Aorta (tissue), 5 donors: ENCODE data around the gene MAN2A1. TPM values are rescaled to one million over a fixed set of nuclear protein-coding genes. Genes with fewer than 3 reads are reported as not detected.

Source experiments
- ATAC-seq: fragments of 200-7000 bp; cut with Tn5 transposase; one replicate; pipeline ENCODE4 v1.9.1; 2022; ENCODE audit warnings: moderate library complexity; ENCODE audit not compliant: low FRiP score
- DNase-seq, 2 donors: peaks; one replicate each; pipeline ENCODE4 v3.0.0-alpha.2; 2020
- H3K27ac ChIP-seq, 2 donors: one replicate each; pipeline ENCODE4 v1.5.1; 2013; ENCODE audit warnings: low read length in 2 of 2, mild to moderate bottlenecking in 2 of 2, moderate library complexity in 2 of 2, control low read depth in 1 of 2, inconsistent platforms in 1 of 2, low read depth in 1 of 2
- H3K27me3 ChIP-seq, 2 donors: one replicate each; pipeline ENCODE4 v1.6.1; 2013; ENCODE audit warnings: control low read depth in 1 of 2, low read length in 1 of 2, mild to moderate bottlenecking in 1 of 2, moderate library complexity in 1 of 2; ENCODE audit not compliant: insufficient read depth in 2 of 2, control insufficient read depth in 1 of 2
- H3K36me3 ChIP-seq, 2 donors: one replicate each; pipeline ENCODE4 v1.6.1; 2013; ENCODE audit warnings: control low read depth in 1 of 2, low read length in 1 of 2, mild to moderate bottlenecking in 1 of 2; ENCODE audit not compliant: insufficient read depth in 2 of 2, control insufficient read depth in 1 of 2
- H3K4me1 ChIP-seq, 2 donors: one replicate each; pipeline ENCODE4 v1.6.1; 2013; ENCODE audit warnings: low read length in 2 of 2, control low read depth in 1 of 2, mild to moderate bottlenecking in 1 of 2, moderate library complexity in 1 of 2; ENCODE audit not compliant: insufficient read depth in 2 of 2, control insufficient read depth in 1 of 2
- H3K4me3 ChIP-seq, 2 donors: one replicate each; pipeline ENCODE4 v1.5.1; 2013; ENCODE audit warnings: low read length in 2 of 2, control low read depth in 1 of 2, mild to moderate bottlenecking in 1 of 2
- H3K9me3 ChIP-seq: one replicate; pipeline ENCODE4 v1.6.1; 2013; ENCODE audit warnings: mild to moderate bottlenecking, low read length; ENCODE audit not compliant: control insufficient read depth
- WGBS, 2 donors: extraction: QIAGEN DNeasy Blood & Tissue Kit; methylation state at CpG; one replicate each; pipeline ENCODE4 v1.1.7; 2013; 5-methylcytosine and 5-hydroxymethylcytosine counted together
- intact Hi-C, 2 donors: fragments of 100-400 bp; cut with DNase I; formaldehyde crosslinking; loops; one replicate each; pipeline versions ENCODE4 v1.14.2 to v1.15.0; 2022
- polyA plus RNA-seq, 2 donors: library from polyadenylated mRNA; stranded (reverse); fragments of 200-250 nt; gene quantifications; one replicate each; pipeline ENCODE4 v1.2.3, GENCODE V29; 2013
- total RNA-seq, 2 donors: library from RNA; stranded (reverse); fragmentation: NEBNext Ultra II Directional; extraction: Animal tissue kit (Norgen Biotek cat#: 25700); gene quantifications; one replicate each; pipeline ENCODE4 v1.2.1, GENCODE V29; 2021
- donor health status: healthy with polysubstance abuse.
- donor health status: Bipolar disorder and iron deficiency.
- donor health status: DM: no; HTN: no; CAD: no.
- donor health status: DM: no; HTN: no; CAD: no.
- donor health status: DM: yes; HTN: yes; CAD: no.

Gene MAN2A1
- total and polyA plus RNA-seq, 4 donors = 14.5 to 69.7 (median 40.6) TPM

DNA sequence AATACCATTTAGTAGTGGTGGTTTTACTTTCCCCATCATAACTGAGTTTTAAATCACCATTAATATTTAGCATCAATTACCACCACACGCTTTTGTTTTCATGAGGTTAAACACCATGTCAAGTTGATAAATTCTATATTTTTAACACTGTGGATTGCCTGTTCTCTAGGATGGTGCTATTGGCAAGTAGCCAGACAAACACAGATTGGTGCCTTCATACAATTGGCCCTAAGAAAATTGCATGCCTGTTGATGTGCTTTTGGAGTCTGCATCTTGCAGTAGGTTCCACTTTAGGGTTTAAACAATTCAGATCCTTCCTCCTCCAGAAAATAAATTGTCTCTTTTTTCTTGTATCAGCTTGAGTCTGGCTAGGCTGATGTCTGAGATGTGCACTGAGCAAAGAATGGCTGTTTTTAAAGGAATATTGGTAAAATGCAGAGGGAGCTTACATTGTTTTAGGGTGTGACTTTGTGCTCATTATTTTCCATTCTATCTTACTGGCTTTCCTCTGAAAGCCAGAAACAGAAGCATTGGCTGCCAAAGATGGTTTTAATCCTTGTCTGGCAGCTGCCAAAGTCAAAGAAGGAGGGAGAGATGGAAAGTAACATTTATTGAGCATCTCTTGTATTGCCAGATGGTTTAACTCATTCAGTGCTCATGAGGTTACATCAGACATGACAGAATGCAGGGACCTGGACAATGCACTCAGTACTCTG, 19.6 kb upstream of the MAN2A1 start:
- Histone ChIP-seq H3K9me3 (no peaks in the 10 kb centered on the region), H3K27ac (no peak overlapping the region), H3K27me3 (no peaks in the 10 kb centered on the region), H3K4me1 (no peaks in the 10 kb centered on the region), H3K36me3 (no peaks in the 10 kb centered on the region), H3K4me3 (no peak overlapping the region)
- no peak for ATAC-seq
- DNase-seq = no peak
- 70 to 86% methylated on average over 1 of the region's 1 CpG for WGBS, 2 donors
- intact Hi-C loops = no loop called here

DNA sequence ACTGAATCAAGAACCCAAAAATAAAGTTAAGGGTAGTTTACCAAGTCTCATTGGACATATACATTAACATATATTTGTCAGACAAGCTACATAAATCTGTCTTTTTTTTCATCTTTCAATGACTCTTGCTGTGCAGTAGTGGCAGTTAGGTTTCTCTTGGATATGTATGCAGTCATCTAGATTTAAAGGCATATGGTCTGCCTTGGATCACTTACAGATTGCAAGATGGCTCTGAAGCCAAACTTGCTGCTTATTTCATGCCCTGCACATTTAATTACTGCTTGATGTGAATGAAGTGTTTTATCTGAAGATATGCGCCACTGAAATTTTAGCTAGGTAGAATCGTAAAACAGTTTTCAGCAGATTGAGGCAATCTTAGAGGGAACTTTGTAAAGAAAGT, 18.6 kb upstream of the MAN2A1 start:
- no peak overlapping the region for H3K27ac ChIP-seq
- no peaks in the 10 kb centered on the region for H3K27me3 ChIP-seq
- intact Hi-C loops = no loop called here
- no peak overlapping the region for H3K4me3 ChIP-seq
- 94 to 95% methylated on average over 2 of the region's 2 CpGs for WGBS, 2 donors
- H3K9me3 ChIP-seq = no peaks in the 10 kb centered on the region
- no peak for ATAC-seq
- H3K4me1 ChIP-seq = no peaks in the 10 kb centered on the region
- H3K36me3 ChIP-seq = no peaks in the 10 kb centered on the region
- DNase-seq = no peak

DNA sequence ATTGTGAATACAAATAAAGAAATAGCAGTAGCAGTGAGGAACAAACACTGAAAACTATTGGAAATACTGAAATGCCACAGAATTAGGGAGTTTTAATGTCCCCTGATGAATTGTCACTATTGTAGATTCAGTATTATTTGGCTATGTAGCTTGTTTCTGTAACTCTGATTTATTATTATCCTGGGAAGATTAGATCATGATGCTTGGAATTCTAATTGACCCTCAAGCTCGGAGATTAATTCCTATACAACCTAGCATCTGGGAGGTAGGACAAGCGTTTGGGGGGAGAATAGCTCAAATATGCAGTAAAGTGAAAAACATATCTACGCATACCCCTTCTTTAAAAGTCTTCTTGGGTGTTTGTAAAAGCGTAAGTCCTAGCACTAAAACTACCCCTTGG, 15.1 kb upstream of the MAN2A1 start:
- intact Hi-C loops = no loop called here

DNA sequence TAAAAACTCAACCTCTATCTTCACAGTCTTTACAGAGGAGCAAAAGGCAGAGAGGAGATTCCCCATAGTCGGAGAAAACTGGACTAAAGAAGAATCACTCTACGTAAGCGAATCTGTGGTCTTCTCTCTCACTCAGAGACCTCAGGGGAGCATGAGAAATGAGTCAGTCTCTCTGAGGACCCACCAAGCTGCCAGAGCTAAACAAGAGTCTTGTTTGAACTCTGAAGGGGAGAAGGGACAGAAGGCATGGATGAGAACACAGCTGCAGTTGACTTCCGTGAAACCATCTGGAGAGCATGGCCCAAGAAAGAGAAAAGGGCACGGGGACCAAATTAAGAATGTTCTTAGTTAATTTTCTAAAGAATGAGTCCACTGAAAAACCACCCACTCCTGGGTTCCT, 12.8 kb upstream of the MAN2A1 start:
- intact Hi-C loops = no loop called here
- DNase-seq (no peak), ATAC-seq (no peak)
- Histone ChIP-seq H3K4me3 (no peak overlapping the region), H3K27me3 (no peaks in the 10 kb centered on the region), H3K27ac (no peak overlapping the region), H3K4me1 (no peaks in the 10 kb centered on the region), H3K9me3 (no peaks in the 10 kb centered on the region), H3K36me3 (no peaks in the 10 kb centered on the region)
- 94 to 97% methylated on average over 5 of the region's 5 CpGs for WGBS, 2 donors

More for the DNA sequence above, 15.1 kb upstream of the MAN2A1 start:
- Histone ChIP-seq H3K27me3 (no peaks in the 10 kb centered on the region), H3K4me3 (no peak overlapping the region), H3K4me1 (no peaks in the 10 kb centered on the region), H3K36me3 (no peaks in the 10 kb centered on the region), H3K9me3 (no peaks in the 10 kb centered on the region), H3K27ac (no peak overlapping the region)
- no peak for ATAC-seq
- no peak for DNase-seq
- WGBS, 2 donors = 78 to 95% methylated on average over 4 of the region's 4 CpGs

DNA sequence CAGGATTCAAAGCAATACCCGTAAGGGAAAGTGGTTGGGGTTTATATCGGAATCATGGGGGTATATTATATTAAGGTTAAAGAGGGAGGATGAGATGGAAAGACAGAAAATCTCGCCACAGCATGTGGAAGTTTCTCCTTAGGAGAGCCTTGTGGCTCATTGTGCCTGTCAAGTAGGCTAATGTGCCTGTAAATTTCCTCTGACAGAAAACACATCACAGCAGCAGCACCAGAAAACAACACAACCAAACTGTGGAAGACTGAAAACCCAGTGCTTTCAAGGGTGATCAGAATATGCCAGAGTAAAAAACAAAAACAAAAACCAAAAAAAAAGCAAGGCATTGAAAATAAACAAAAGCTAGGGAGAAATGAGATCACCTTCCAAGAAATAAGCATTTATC, 11.3 kb upstream of the MAN2A1 start:
- DNase-seq (no peak), ATAC-seq (no peak)
- no peak overlapping the region for H3K4me3 ChIP-seq
- H3K4me1 ChIP-seq = no peaks in the 10 kb centered on the region
- H3K27me3 ChIP-seq = no peaks in the 10 kb centered on the region
- intact Hi-C loops = no loop called here
- WGBS, 2 donors = 94 to 98% methylated on average over 3 of the region's 3 CpGs
- H3K27ac ChIP-seq = no peak overlapping the region
- no peaks in the 10 kb centered on the region for H3K9me3 ChIP-seq
- no peaks in the 10 kb centered on the region for H3K36me3 ChIP-seq

DNA sequence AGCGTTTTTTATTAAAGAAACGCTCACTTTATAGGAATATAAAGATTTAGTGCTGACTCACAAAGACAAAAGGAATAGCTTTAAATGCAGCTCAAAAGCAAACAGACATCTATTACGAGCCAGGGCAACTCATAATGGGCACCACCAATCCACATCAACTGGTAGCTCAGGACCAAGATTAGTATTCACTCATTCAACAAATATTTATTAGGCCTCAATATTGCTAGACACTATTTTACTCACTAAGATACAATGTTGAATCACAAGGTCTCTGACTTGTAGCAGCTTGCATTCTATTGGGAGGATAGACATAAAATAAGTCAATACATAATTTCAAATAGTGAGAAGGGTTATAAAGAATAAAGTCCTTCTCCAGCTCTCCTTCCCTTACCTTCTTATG, 8.0 kb upstream of the MAN2A1 start:
- intact Hi-C loops = no loop called here
- no peak overlapping the region for H3K27ac ChIP-seq
- H3K27me3 ChIP-seq = no peaks in the 10 kb centered on the region
- no peaks in the 10 kb centered on the region for H3K36me3 ChIP-seq
- no peak for ATAC-seq
- 95 to 96% methylated on average over 3 of the region's 3 CpGs for WGBS, 2 donors
- no peak overlapping the region for H3K4me3 ChIP-seq
- DNase-seq = no peak
- H3K9me3 ChIP-seq = no peaks in the 10 kb centered on the region
- no peaks in the 10 kb centered on the region for H3K4me1 ChIP-seq

DNA sequence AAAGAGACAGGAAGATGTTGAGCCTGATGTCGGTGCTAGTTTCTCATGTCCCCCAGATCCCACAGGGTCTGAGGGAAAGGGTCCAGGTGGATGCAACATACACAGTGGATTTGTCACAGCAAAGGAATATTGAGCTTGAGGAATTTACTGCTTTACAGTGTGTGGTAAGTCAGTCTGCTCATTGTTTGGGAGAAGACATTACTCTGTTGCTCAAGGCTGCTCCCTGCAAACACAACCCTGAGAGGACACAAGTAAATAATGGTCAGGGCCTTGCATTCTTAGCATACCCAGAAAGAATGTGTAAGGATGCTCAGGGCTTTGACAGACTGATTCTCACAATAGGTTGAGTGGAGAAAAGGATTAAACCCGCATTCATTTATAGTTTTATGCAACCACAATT, 7.3 kb upstream of the MAN2A1 start:
- no peaks in the 10 kb centered on the region for H3K9me3 ChIP-seq
- H3K27ac ChIP-seq = no peak overlapping the region
- no peaks in the 10 kb centered on the region for H3K27me3 ChIP-seq
- DNase-seq = no peak
- no peak for ATAC-seq
- no peaks in the 10 kb centered on the region for H3K4me1 ChIP-seq
- WGBS, 2 donors = 73 to 97% methylated on average over 2 of the region's 2 CpGs
- H3K4me3 ChIP-seq = no peak overlapping the region
- intact Hi-C loops = no loop called here
- no peaks in the 10 kb centered on the region for H3K36me3 ChIP-seq

DNA sequence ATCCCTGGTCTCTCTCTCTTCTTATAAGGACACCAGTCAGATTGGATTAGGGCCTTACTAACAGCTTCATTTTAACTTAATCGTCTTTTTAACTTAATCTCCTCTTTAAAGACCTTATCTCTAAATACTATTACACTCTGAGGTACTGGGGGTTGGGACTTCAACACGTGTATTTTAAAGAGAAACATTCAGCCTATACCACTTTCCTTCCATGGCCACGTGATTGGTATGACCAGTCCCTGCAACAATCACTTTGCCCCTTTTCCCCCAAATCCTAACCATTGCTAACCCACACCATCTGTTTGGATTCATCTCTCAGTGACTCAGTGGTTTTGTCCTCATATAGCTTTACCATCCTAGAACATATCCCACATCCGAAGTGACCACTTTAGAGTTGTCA, 3.8 kb upstream of the MAN2A1 start:
- no peaks in the 10 kb centered on the region for H3K36me3 ChIP-seq
- WGBS, 2 donors = 85 to 89% methylated on average over 4 of the region's 4 CpGs
- intact Hi-C loops = no loop called here

DNA sequence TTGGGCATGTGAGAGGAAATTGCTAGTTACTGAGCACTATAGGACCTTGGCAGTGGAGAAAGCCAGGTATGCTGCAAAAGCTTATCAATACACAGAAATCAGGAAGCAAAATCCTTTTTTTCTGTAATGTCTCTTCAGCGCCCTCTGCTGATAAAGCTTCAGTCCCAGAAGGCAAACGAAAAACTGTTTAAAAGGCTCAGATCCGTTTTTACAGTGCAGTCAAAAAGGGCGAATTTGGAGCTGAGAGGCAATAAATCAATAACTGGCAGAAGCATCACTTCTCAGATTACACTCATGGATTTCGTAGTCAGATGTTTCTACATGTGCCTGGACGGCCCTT, 1.1 kb upstream of the MAN2A1 start:
- WGBS, 2 donors = 21 to 28% methylated on average over 6 of the region's 6 CpGs
- peak overlapping the region in 1 of 2 donors; percentile 81 for H3K27ac ChIP-seq
- no peaks in the 10 kb centered on the region for H3K9me3 ChIP-seq
- H3K36me3 ChIP-seq = no peaks in the 10 kb centered on the region
- ATAC-seq = no peak
- DNase-seq = no peak
- H3K4me1 ChIP-seq = no peaks in the 10 kb centered on the region
- no peak overlapping the region for H3K4me3 ChIP-seq
- no peaks in the 10 kb centered on the region for H3K27me3 ChIP-seq
- intact Hi-C loops = no loop called here

More for the DNA sequence above, 3.8 kb upstream of the MAN2A1 start:
- DNase-seq (no peak), ATAC-seq (no peak)
- H3K9me3 ChIP-seq = no peaks in the 10 kb centered on the region
- H3K4me1 ChIP-seq = no peaks in the 10 kb centered on the region
- no peaks in the 10 kb centered on the region for H3K27me3 ChIP-seq
- H3K27ac ChIP-seq = no peak overlapping the region
- no peak overlapping the region for H3K4me3 ChIP-seq
